NCI-H2227 treated with DMSO at 0.1 percent for 48 hours (cell line): Measurements from ENCODE around the gene UBR3.

Experiments used
- DNase-seq: peaks from one replicate; lab custom pipeline; 2025; lab: John Stamatoyannopoulos, UW

UBR3 gene

DNA sequence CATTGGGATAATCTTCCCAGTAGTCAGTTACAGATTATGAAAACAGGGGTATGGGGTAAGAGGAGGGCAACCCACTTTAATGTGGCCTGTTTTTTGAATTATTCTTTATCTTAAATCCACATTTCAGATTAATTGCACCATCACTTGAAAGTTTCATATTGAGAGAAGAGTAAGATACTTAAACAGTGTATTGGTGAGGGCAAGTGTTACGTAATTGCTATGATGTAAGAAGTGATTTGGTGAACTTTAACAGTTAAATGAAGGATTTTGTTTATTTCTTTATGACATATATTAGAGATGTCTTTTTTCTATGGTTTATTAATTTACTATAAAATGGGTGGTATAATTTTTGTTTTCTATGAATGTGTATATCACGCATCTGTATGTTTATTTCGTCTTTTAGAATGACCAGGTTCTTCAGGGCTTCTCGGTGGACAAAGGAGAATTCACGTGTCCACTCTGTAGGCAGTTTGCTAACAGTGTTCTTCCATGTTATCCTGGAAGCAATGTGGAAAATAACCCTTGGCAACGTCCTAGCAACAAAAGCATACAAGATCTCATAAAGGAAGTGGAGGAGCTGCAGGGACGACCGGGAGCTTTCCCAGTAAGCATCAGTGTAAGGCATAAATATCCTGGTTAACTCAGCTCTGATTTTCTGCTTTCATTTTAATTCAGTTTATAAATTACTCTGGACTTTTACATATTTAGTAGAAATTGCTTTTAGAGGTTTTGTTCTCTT, 179.5 kb downstream of the UBR3 start:
- no peak for DNase-seq

DNA sequence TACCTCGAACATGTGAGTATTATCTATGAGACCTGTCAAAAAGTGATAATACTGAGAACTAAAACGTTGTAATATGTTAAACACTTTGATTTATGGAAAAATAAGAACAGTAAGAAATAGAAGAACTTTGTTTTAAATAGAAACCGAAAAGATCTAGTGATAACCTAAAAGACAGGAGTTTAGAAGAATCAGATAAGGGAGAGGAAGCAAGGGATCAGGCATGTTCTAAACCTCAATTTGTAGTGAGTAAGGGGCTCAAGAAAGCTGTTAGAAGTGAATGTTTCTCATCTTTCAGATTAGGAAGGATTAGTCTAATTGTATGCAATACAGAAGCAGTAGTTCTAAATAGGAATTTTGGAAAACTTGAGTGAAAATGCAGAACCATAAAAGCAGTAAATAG, 182.0 kb downstream of the UBR3 start:
- no peak for DNase-seq

DNA sequence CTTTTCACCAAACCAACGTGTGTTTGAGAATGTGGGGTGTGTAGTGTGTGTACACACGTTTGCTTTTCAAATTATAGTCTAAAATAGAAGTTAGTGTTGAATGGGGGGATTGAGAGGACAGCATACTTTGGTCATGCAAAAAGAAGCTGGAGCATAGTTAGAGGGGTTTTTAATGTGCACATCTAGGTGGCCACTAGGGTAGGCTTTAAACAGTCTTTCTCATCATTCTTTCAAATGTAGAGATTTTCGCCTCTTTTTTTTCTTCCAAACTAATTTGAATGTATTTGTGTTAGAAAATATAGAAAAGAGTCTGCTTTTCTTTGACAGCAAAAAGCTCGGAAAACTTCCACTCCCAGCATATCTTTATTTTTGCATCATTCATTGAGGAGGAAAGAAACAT, 185.5 kb downstream of the UBR3 start:
- no peak for DNase-seq

DNA sequence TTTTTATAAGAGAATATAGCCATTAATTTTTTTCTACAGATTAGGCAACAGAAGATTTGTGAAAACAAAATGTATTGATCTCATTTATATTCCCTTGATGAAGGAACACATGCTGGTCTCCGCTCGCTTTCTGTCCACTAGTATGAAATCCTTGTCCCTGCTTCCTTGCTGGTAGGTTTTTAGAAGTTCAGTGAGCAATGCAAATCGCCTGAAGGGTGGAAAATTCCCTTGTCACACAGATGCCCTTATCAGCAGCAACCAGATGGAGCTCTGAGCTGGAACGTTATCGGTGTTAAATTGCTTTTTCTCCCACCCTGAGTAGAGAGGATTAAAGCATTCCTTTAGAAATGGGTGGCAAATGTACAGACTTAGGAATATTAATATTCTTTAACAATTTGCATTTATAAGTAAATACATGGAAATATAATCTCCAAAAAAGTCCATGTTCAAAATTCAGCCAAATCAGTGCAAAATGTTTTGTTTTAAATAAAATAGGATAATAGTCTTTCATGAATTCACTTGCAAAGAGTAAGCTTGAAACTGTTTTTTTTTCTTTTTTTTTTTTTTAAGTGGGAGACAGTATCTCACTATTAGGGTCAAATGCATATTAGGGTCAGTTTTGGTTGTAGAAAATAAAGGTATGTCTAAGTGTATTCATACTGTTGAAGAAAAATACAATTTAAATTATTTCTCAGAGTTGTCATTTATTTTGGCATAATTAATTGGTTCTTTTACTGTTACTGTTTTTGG, 186.7 kb downstream of the UBR3 start:
- no peak for DNase-seq

DNA sequence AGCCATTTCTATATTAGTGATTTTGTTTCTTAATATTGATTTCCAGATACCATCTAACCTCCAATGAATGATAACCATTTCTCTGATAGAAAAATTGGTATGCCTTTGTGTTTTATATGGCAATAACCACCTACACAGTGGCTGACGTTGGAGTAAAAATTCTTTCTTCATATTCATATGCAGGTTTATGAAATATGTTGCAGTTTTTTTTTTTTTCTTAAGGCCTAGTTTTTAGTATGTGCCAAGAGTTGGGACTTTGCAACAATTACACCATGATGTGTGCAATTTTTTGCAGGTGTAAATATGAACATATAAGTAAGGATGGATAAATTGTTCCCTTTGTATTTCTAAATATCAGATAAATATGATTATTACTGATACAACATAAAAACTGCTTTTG, 187.5 kb downstream of the UBR3 start:
- no peak for DNase-seq

GRCh38 chr2:170017860-170018532, 190.7 kb downstream of the UBR3 start:
- DNase-seq, result no peak

GRCh38 chr2:170019060-170019805, 192.0 kb downstream of the UBR3 start:
- DNase-seq, result no peak

DNA sequence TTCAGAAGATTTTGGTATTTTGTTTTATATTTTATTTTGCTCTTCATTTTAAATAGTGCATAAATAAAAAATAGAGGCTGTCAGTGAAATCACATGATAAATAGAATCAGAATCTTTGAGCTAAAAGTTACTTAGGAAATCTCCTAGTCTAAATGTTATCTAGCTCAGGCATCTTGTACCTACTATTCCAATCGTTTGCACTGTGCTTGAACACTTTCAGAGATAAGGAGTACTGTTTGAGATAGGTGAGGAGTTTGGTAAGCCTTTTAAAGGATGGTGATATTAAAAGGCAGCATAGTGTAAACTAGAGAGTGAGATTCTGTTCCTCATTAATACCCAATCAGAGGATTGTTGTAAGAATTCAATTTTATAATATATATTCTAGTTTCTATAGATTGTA, 193.5 kb downstream of the UBR3 start:
- DNase-seq, result no peak

DNA sequence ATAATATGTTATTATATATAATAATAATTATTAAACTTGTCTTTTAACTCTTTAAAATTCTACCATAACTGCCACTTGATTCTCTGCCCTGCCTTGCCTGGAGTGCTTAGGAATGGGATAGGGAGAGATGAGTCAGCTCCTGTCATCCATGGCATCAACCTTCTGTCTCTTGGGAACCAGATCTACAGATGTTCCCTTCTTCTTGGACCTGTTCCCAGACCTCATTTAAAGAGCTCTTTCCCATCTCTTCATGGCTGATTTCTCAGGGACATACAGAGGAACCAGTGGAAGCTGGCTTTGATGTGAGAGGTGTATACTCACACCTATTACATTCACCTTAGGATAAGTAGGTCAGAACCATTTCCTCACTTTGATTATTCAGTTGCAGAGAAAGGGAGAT, 195.4 kb downstream of the UBR3 start:
- no peak for DNase-seq

- DNase-seq, result no peak
Measured at GRCh38 chr2:170024721-170025120, 197.5 kb downstream of the UBR3 start.

- no peak for DNase-seq
Measured at GRCh38 chr2:170025223-170025622, 198.0 kb downstream of the UBR3 start.

DNA sequence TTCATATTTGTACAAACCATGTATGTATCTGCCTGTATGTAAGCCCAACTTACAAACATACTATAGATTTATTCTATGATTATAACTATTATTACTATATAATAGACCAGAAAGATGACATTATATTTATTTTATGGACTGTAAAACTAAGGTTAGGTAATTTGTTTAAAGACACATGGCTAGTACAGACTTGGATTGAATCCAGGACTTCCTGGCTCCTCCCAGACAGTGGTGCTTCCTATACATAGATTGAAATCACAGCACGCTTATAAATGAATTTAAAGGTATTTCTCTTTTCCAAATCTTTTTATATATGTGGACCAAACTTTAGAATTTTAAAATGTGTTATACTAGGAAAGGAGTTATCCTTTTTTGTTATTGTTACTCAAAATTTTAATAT, 199.1 kb downstream of the UBR3 start:
- no peak for DNase-seq

DNA sequence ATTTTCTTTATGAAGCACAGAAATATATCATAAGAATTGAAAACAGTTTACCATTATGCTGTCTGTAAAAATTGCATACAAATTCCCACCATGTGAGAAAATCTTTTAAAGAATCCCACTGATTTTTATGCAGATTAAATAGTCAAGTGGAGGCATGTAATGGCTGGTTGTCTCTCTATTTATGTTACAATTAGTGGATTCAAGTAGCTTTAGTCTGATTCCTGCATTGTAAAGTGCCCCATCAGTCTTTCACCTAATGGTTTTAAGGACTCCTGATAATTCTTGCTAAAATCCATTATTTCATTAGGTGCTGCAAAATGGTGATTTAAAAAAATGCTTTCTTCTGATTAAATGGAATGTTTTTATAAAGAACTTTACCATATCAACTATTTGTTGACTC, 202.3 kb downstream of the UBR3 start:
- DNase-seq, result no peak

GRCh38 chr2:170030040-170030439, 202.8 kb downstream of the UBR3 start:
- DNase-seq, result no peak

GRCh38 chr2:170031288-170031687, 204.0 kb downstream of the UBR3 start:
- DNase-seq, result no peak

DNA sequence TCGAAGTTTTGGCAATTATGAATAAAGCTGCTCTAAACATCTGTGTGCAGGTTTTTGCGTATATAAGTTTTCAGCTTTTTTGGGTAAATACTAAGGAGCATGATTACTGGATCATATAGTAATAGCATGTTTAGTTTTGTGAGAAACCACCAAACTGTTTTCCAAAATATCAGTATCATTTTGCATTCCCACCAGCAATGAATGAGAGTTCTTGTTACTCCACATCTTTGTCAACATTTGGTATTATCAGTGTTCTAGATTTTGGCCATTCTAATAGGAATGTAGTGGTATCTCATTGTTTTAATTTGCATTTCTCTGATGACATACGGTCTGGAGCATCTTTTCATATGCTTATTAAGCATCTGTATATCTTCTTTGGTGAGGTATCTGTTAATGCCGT, 207.3 kb downstream of the UBR3 start:
- DNase-seq, result no peak

- DNase-seq, result peak; percentile 82
Measured at GRCh38 chr2:170038734-170039133, 211.5 kb downstream of the UBR3 start.

DNA sequence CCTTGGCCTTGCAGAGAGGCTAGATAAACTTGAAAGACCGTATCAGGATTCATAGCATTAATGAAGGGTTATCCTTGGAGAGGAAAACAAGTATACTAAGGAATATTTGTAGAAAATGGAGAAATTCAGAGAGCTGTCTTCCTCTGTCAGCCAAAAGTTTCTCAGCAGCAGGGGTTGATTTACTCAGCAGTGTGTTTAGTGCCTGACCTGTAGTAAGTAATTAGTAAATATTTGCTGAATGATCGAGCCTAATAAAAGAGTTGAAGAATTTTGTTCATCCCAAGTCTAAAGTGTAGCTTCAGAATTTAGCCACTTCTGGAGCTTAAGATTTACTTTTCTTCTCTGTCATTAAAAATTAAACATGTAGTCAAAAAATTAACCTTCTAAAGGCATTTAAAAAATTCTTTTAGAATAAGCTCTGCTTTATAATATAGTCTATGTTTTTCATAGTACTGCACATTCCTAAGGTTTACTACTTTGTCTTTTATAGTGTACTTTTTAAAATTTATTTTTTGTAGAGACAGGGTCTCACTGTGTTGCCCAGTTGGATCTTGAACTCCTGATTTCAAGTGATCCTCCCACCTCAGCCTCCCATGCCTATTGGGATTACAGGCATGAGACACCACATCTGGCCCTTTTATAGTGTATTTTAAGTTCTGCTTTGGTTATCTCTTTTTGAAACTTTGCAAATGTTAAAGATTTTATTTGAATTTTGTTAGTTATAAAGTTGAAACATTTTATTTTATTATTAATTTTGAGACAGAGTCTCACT, 212.3 kb downstream of the UBR3 start:
- DNase-seq, result no peak

DNA sequence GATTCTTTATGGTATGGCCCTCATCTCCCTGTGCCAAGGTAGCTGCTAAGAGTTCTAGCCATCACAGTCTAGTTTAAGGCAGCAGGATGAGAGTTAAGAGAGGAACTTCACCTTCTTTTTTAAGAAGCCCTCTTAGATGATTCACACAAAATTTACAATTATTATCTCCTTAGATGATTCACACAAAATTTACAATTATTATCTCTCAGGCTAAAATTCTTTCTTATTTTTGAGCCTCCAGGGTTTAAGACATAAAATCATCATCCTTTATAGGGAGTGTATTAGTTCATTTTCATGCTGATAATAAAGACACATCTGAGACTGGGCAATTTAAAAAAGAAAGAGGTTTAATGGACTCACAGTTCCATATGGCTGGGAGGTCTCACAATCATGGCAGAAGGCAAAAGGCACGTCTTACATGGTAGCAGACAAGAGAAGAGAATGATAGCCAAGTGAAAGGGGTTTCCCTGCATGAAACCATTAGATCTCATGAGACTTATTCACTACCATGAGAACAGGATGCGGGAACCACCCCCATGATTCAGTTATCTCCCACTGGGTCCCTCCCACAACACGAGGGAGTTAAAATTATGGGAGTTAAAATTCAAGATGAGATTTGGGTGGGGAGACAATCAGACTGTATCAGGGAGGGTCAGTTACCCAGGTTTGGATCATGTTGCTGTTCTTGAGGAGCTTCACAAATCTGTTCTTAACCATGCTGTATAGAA, 217.7 kb downstream of the UBR3 start:
- no peak for DNase-seq

DNA sequence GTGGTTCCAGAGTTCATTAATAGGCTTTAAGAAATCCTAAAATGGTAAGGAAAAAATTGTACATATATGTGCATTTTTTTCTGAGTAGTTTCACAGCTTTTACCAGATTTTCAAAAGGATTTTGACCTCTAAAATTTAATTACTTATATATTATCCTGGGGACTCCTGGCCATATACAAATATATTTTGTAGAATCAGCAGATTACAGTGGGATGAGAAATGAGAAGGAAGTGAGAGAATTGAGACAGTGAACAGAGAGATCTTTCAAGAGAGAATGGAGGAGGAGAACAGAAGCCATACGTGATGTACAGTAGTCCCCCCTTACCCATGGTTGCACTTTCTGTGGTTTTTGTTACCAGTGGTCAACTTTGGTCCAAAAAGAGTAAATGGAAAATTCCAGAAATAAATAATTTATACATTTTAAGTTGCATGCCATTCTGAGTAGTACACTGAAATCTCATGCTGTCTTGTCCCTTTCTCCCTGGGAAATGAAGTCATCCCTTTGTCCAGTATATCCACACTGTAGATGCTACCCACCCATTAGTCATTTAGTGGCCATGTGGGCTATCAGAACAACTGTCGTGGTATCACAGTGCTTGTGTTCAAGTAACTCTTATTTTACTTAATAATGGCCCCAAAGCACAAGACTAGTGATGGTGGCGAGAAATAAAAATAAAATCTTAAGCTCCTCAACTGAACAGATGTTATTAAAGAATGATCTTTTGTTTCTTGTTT, 220.2 kb downstream of the UBR3 start:
- no peak for DNase-seq
